HG02938 (cell line): ENCODE results near the gene SCNN1A.
"Not testable (repeated sequence)": the region's sequence is repeated elsewhere in the genome, so short reads cannot be mapped to it uniquely, and the experiment has no call there.

Experiments
- ATAC-seq: cut with Tn5 transposase; IDR thresholded peaks from one replicate; pipeline ENCODE4 v1.9.1; 2021; ENCODE audit warnings: mild to moderate bottlenecking, moderate library complexity; ENCODE audit not compliant: unreplicated experiment

SCNN1A gene

DNA sequence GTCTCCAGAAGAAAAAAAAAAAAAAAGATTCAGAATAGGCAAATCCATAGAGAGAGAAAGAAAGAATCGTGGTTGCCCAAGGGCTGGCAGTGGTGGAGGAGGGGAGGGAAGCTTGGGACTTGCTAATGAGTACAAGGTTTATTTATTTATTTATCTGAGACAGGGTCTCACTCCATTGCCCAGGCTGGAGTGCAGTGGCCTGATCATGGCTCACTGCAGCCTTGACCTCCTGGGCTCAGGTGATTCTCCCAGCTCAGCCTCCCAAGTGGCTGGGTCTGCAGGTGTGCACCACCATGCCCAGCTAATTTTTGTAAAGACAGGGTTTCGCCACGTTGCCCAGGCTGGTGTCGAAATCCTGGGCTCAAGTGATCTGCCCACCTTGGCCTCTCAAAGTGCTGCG is 23.7 kb downstream of the SCNN1A start:
- ATAC-seq, result no peak

DNA sequence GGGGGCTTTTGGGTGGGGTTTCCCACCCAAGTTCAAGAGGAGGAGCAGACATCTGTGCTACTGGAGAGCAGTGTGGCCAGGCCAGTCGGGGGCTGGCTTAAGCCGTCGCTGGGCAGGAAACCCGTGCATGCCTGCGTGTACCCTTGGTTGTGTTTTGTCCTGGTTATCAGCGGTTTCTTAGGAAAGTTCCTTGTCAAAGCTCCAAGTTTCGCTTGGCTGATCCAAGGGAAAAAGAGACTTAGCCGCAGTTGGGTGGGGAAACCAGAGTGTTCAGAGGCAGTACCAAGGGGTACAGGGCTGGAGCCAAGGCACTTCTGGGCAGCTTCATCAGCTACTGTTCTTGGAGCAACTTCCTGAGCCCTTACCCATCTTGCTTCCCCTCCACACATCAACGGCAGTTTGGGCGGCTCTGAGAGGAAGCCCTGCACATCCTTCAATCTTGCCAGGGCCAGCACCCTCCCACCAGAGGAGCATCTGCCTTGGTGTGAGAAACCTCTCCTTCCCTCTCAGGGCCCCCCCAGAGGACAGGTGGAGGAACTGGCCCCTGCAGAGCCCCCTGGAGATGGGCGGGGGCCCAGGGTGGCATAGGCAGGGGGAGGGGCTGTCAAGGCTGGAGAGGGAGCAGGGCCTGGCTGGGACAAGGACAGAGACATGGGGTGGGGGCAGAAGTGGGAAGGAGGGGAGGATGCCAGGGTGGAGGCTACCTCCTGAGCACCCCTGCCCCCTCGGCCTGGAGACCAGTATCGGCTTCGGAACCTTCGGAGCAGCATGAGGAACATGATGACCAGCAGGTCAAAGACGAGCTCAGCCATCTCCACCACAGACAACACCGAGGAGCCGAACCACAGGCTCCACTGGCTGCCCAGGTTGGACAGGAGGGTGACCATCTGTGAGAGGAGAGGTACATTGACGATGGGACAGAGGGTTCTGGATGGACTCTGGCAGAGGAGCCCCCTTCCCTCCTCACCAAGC is 27.7 kb downstream of the SCNN1A start:
- no peak for ATAC-seq

DNA sequence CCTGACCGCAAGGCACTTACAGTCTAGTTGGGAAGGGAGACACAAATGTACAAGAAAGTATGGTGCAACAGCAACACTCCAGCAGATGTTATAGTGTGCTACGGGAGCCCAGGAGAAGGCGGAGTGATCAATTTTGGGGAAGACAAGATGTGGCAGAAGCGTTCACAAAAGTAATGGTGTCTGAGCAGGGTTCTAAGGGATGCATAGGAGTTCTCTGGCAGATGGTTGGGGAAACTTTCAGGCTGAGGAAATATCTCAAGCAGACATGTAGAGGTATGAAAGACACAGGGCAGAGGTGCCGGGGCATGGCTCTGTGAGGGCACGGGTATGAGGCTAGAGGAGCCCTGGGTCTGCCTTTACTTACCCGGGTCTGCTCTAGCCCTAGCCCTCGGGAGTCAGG is 28.4 kb downstream of the SCNN1A start:
- no peak for ATAC-seq

DNA sequence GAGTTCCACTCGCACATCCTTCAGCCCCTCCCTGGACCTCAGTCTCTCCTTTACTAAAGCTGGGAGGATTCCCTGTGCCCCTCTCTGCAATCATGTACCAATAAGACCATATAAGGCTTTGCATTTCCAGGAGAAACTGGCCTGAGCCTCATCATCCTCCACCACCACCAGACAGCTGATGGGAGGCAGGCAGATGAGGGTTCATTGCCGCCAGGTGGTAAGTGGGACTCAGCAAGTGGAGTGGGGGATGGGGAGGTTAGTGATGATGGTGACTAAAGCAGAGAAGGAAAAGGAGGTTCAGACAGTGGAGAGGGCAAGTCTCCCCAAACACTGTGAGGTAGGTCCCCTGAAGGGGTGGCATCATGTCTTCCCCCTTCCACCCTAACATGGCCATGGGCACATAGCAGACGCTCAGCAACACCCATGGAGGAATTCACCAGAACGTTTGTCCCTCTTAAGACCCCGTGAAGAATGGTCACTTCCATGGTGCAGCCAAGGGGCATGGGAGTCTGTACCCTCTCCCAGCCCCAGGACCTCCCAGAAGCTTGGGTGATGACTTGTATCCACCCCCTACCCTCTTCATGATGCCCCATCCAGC is 29.0 kb downstream of the SCNN1A start:
- ATAC-seq, result no peak

DNA sequence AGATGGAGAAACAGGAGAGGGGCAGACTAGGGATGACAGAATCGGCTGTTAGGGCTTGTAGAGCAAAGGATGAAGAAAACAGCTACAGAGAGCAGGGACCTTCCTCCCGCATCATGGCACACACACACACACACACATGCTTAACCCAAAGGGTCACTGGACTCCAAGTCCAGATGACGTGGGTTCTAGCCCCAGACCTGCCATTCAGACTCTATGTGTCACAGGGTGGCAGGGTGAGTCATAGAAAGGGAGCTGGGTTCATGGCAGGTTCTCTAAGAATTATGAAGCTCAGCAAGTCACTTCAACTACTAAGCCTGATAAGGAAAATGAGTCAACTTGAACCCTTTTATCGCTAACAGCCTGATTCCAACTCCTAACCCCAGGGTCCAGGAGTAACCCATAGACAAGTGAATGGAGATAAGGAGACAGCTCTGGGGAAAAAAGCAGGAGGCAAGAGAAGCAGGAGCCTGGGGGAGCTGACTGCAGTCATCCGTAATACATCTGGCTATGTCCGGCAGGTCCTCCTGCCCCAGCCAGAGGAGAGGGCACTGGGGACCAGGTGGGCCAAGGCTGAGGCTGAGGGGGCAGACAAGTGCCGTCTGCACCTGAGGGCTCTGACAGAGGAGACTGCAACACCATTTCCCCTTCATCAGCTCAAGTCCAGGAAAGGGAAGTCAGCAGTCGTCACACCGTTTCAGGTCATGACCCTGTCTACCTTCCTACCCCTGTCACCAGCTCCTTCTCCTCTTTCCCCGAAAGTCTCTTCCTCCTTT is 29.9 kb downstream of the SCNN1A start:
- no peak for ATAC-seq

DNA sequence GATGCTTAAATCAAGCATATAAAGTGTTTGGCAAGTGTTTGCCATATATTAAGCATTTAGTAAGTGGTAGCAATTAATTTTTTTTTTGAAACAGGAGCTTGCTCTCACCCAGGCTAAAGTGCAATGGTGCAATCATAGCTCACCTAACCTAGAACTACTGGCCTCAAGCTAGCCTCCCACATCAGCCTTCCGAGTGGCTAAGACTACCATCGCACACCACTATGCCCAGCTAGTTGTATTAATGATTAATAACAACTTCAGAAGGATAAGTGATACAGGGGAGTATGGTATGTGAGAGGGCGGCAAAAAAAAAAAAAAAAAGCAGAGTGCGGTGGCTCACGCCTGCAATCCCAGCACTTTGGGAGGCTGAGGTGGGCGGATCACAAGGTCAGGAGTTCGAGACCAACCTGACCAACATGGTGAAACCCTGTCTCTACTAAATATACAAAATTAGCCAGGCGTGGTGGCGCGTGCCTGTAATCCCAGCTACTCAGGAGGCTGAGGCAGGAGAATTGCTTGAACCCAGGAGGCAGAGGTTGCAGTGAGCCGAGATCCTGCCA is 31.2 kb downstream of the SCNN1A start:
- ATAC-seq, result not testable (repeated sequence)

DNA sequence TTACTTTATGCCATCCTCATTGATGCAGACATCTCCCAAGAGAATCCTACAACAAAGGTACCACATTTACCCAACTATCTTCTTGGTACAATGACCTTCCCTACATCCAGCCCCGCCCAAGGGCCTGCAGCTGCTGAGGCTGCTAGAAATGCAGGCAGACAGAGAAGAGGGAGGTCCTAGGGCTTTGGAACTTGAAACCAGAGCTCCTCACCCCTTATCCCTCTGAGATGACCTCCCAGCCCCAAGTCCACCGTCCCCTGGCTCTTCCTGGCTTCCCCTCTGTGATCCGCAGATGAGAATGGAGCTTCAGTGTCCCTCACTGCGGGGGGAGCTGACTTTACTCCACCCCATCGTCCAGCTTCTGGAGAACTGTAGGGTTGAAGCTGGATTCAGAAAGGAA is 31.8 kb downstream of the SCNN1A start:
- no peak for ATAC-seq

DNA sequence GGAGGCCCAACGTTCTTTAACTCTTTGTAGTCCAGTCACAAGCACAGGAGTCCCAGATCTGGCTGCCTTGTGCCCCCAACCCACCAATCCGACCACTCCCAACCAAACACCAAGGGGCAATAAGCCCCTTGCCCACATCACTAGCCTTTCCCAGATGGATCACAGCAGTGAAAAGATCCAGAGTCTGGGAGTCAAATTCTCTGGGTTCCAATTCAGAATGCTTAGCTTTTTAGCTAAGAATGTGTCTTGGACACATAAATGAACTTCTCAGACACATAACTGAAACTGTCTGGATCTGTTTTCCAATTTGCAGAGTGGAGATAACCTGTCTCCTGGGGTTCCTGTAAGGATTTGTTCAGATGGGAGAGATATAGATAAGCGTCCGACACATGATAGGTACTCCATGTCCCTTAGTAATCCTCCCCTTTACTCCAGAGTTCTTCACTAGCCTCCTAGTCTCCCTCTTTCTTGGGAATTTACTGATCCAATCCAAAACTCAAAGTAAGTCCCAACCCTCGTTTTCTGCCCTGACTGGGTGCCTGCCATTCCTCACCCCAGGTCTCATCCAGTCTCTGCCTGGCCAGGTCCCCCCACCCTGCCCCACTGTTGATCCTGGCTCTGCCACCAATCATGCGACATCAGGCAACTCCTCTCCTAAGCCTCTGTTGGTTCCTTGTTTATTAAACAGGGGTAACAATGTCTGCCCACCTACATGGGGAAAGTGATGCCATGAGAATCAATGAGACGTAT is 33.0 kb downstream of the SCNN1A start:
- ATAC-seq, result no peak

DNA sequence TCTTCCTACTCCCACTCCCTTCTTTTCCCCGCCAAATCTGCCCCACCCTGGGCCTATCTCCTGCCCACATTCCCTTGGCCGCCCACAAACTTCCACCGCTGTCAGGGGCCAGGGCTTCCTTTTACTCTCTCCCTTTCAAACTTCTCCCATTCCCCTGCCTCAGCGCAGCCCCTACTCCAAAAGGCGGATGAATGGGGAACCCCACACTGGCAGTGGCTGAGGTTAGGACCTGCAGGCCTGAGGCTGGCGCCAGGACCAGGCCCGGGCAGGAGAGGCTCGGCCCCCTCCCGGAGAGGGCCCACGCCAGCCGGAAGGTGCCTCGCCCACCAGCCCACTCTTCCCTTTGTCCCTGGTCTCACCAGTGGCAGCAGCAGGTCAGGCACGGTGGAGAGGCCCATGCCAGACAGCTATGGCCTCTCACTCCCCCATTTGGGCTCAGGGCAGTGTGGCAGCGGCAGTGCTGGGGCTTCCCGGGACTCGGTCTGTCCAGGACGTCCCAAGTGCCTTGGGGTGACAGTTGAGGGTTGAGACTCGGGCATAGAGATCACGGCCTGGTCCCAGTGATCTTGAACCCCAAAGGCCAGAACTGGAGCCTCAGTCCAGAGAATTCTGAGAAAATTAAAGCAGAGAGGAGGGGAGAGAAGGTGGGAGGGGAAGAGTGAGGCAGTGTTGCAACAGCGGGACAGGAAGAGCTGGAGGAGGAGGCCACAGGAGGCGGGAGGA is 33.8 kb downstream of the SCNN1A start, which contains the start of gene TNFRSF1A:
TSS of gene TNFRSF1A (minus strand) at position 660 of the 723 bp plus-strand sequence. CDS start at position 398, 262 bp downstream.
- no peak for ATAC-seq

DNA sequence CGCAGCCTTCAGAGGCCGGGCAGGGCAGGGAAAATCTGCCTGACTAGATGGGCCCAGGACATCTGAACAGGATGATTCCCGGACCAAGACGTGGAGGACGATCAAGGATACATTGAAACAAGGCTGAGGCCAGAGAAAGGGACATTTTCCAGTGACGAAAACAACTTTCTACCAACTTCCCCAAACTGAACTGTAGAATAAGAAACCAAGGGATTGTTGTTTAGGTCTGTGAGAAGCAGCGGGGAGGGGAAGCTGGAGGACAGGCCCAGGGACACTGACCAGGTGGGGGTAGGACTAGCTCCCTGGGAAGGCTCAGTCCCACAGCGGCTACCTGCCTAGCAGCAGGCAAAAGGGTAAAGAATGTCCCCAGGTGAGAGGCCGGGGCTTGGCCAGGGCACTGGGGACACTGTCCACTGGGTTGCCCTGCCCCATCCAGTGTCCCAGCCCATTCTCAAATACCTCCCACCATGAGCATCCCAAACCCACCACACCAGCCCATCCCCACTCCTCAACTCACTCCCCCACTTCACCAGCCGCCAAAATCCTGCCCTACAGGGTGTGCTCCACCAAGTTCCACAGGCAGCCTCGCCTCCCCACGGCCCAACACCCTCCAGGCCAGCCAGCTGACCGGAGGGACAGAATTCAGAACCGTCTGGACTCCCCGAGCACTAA is 34.5 kb downstream of the SCNN1A start:
- no peak for ATAC-seq

DNA sequence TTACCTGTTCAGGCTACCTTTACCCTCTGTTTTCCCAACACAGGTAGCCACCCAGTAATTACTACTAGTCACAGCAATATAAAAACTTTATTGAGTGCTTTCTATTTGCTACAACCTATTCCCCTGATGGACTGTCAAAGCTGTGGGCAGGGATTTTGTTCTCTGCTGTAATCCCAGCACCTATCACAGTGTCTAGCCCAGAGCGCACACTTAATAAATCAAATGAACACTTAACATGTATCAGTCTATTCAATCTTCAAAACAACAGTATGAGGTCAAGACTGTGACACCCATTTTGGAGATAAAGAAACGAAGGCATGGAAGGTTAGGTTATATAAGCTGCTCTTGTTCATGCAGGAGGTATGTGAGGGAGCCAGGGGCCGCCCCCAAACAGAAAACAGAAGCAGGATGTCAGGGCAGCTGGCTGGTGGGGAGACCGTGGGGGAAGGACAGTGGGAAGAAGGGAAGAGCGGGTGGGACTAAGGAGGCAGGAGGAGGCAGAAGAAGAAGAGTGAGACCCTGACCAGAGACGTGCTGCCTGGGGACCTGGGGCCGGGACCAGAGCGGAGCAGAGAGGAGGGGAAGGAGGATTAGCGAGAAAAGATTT is 35.2 kb downstream of the SCNN1A start:
- no peak for ATAC-seq

DNA sequence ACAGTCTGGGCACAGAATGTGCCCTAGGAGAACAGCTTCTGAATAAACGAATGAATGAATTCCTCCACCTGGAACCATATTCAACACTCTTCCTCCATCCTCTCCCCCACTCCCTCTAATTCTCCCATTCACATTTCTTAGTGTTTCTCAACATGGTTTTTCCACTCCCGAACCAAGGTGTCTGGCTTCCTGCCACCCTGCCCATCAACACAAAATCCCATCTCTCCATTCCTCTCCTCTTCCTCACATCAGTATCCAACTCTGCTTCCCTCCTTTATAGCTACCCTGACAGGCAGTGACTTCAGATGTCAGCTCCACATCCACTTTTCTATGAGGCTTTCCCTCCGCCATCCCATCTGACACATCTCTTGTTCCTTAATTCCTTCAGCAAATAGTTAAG is 36.4 kb downstream of the SCNN1A start:
- ATAC-seq, result no peak

DNA sequence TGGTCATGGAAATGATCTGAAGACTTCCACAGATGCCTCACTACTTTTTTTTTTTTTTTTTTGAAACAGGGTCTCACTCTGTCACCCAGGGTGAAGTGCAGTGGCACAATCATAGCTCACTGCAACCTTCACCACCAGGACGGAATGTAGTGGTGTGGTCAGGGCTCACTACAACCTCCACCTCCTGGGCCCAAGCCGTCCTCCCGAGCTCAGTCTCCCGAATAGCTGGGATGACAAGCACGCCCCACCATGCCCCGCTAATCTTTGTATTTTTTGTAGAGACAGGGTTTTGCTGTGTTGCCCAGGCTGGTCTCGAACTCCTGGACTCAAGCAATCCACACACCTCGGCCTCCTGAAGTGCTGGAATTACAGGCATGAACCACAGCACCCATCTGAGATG is 36.8 kb downstream of the SCNN1A start:
- not testable (repeated sequence) for ATAC-seq

DNA sequence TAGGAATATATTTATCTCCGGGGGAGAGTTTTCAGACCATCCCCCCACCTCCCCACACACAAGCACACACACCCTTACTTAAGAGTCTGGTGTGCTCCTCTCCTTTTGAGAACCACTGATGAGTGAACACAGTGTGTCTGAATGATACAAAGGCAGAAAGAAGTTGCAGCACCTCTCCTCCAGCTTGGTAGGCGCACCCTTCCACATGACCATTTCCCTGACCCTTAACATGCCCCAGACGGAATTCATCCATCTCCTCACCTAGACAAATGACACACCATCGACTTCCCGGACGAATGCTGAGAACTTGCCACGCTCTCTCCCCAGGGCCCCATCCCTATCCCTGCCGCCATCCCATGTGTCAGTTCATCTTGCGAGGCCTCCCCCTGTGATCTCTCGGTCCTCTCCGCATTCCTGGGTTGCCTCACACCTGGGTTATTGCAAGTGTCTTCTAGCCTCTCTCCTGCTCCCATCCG is 37.4 kb downstream of the SCNN1A start:
- ATAC-seq, result no peak

DNA sequence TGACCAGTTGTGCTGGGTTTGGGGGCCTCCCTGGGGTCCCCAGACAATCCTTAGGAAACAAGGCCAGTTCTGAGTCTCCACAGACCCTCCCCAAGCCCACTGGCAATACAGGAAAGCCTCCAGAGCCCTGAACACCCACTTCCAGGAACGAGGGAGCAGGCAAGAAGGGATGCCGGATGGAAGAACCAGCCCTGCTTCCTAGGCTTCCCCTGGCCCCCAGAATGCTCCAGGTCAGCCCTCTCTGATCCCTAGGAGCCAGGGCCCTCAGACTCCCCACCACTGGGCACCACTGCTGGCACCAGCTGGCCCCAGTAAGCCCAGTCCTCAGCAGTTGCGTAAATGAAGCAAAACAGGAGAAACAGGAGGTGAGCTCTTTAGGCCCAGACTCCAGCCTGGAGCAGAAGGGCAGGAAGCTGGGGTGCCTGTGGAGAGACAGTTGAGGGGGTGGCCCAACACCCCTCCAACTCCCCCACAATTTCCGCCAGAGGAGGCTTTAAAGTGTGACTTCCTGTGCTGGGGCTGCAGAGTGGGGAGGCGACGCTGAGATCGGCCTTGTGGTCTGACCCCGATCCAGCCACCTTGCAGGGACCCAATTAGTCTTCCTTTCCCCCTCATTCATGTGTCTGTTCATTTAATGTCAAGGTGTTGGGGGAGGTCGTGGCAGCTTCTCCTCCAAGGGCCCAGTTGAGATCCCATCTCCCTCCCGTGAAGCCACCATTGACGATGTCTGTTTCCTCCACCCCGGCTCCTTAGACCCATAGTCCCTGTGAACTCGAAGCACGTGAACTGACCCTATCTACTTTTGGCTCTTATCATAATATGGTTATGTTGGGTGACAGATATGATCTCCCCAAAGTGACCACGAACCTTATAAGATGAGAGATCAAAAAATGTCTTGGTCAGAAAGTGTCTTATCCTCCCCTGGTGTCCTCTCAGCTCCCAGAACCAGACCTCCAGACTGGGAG is 38.2 kb downstream of the SCNN1A start:
- no peak for ATAC-seq

DNA sequence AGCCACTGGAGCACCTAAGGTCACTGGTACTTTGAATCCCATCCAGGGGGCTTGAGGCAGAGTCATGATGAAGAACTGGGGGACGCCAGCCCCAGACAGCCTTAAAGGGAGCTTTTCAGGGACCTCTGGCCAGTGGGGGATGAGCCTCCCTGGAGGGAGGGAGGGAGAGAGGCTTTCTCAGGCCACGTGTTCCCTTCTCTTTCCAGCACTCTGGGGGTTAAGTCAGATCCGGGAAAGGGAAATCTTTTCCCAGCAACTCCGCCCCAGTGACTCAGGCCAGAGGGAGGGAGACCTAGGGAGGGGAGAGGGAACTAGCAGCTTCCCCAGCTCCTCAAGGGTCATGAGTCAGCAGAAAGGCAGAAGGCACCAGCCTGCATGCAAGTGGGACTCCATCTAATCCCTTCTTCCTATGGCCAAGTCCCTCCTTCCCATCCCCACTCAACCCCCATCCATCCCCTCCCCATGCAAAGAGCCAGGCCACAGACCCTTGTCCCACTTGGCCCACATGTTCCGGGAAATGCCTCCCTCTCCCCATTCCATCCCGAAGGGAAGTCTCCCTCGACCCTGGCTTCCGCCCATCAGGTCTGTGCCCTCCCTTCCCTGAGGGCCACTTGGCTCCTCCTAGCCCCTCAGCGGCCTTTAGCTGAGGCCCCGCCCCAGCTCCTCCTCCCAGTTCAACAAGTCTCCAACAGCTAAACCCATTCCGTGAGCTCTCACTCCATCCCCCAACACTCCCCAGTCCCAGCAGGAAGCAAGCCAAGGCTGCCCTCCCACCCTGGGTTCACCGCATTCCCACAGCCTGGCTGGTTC is 39.1 kb downstream of the SCNN1A start:
- ATAC-seq, result no peak
